ENCODE measurements around the gene NEDD8. TPM values are rescaled to one million over a fixed set of nuclear protein-coding genes. Genes with fewer than 3 reads are reported as not detected.

The NEDD8 gene
- total and polyA plus RNA-seq, 9 donors = 69.7 to 301 (median 134) TPM

DNA sequence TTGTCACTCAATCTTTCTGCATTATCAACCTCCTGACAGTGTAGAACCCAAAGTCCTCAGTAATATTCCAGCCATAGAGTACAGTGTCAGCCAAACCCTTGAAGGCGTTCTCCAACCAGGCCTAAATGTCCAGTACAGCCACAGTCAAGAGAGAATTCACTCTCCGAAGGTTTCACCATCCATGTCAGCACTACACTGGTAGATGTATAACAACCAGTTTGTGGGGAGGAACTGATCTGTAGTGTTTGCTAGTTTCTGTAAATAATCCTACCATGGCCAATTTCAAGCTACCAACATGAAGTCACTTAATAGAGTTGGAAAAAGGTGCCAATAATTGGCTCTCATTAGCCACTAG is 15.8 kb downstream of the NEDD8 start:
- H3K36me3 ChIP-seq = no peaks in the 10 kb centered on the region
- H3K9me3 ChIP-seq = no peaks in the 10 kb centered on the region
- peaks cover 2% of the 10 kb centered on the region for H3K4me1 ChIP-seq (ENCODE audit: insufficient read depth)
- no peaks in the 10 kb centered on the region for H3K27me3 ChIP-seq
- H3K4me3 ChIP-seq = peak overlapping the region; percentile 77
- intact Hi-C loops (cut with DNase I) = no loop called here
- TF ChIP-seq EP300 (IDR thresholded peaks at IDR 0.05) = no peak
- no peak for TF ChIP-seq POLR2A (IDR thresholded peaks at IDR 0.05)
- TF ChIP-seq, protein P1, sequence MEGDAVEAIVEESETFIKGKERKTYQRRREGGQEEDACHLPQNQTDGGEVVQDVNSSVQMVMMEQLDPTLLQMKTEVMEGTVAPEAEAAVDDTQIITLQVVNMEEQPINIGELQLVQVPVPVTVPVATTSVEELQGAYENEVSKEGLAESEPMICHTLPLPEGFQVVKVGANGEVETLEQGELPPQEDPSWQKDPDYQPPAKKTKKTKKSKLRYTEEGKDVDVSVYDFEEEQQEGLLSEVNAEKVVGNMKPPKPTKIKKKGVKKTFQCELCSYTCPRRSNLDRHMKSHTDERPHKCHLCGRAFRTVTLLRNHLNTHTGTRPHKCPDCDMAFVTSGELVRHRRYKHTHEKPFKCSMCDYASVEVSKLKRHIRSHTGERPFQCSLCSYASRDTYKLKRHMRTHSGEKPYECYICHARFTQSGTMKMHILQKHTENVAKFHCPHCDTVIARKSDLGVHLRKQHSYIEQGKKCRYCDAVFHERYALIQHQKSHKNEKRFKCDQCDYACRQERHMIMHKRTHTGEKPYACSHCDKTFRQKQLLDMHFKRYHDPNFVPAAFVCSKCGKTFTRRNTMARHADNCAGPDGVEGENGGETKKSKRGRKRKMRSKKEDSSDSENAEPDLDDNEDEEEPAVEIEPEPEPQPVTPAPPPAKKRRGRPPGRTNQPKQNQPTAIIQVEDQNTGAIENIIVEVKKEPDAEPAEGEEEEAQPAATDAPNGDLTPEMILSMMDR (IDR thresholded peaks at IDR 0.05) = no peak
- WGBS, 3 donors = 86 to 94% (median 88%) methylated on average over 2 of the region's 2 CpGs
- peak overlapping the region in 1 of 2 donors; percentile 24 for H3K27ac ChIP-seq
- no peak for DNase-seq

DNA sequence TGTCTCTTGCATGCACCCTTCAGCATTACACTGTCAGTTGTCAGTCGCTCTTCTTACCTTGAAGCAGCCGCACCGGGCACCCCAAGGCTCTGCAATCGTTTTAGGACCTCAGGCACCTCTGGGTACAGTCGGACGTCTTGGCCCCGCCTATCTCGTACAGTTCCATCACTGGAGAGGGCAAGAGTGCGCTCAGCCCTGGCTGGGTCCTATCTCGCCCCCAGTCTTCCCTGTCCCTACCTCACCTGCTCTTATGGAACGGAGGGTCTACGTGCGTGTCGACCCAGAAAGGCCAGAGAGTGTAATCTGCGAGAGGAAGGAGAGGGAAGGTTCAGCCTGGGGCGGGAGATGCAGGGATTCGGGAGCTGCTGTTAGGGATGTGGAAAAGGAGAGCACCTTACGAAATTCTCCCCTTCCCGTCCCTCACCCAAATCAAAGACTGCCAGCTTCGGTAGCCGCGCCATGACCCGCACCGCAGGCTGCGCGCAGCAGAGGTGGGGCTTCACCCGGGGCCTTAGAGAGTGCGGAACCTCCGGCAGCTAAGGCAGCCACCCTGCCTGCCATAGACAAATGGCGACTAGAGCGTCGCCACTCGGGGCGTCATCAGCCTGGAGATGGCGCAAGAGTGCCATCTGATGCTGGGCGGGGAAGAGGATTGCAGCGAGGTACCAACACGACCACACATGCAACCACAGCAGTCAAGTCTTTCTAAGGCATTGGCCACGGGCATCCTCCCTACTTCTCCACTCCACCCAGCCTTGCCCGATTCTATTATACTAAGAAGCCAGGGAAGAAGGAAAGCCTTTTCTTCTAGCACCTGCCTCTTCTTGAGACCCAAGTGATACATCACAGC is 16.4 kb downstream of the NEDD8 start, which contains the start of gene MDP1:
MDP1 (minus strand) TSS at position 572 of the 850 bp plus-strand sequence; CDS start at position 461, 111 bp downstream.
- no peaks in the 10 kb centered on the region for H3K36me3 ChIP-seq
- TF ChIP-seq, protein P1 (IDR thresholded peaks at IDR 0.05) = peak in 2 of 3 donors; percentile 20 to 61
- TF ChIP-seq POLR2A (IDR thresholded peaks at IDR 0.05) = peak; percentile 70
- TF ChIP-seq EP300 (IDR thresholded peaks at IDR 0.05) = no peak
- intact Hi-C loops (cut with DNase I) = no loop called here
- H3K27me3 ChIP-seq = no peaks in the 10 kb centered on the region
- DNase-seq = peak; percentile 77 to 87 (median 84)
- 0 to 1% (median 0%) methylated on average over 40 of the region's 40 CpGs for WGBS, 3 donors
- H3K27ac ChIP-seq = peak within 1 kb of the TSS in 1 of 2 donors; percentile 79
- no peaks in the 10 kb centered on the region for H3K9me3 ChIP-seq
- H3K4me3 ChIP-seq = peak within 1 kb of the TSS; percentile 77
- peaks cover 2% of the 10 kb centered on the region for H3K4me1 ChIP-seq (ENCODE audit: insufficient read depth)

DNA sequence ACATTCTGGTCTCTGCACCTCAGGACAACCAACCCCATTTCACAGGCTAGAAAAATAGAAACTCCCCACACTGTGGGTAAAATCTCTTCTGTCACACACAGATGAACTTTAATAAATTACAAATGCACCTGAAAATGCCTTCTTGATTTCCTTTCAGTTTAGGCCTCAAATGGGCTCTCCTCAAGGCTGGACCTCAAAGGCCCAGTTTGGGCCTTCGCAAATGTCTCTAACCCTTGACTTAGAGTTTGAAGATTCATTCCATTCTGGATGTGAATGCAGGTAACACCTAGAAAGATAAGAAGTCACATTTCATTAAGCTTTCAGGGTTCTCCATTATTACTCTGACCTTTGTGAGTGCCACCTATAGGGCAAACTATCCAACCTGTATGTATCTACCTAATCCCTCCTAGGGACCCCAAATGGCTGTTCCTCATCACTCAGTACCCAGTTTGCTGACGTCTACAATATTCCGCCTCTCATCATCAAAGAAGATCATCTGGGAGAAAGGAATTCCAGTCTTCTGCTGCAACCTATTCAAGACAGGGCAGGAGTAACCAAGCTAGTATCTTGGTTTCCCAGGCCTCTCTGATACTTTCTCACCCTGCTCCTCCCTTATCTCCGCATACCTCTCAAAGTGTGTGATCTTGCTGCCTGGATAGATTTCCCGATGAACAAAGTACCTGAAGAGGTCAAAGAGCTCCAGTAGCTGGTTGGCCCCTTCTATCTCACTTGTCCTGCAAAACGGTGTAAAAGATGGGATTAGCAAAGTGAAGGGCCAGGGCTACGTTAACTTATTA is 18.1 kb downstream of the NEDD8 start:
- no peaks in the 10 kb centered on the region for H3K36me3 ChIP-seq
- WGBS, 3 donors = 85 to 89% (median 88%) methylated on average over 7 of the region's 7 CpGs
- intact Hi-C loops (cut with DNase I) = no loop called here
- TF ChIP-seq, protein P1 (IDR thresholded peaks at IDR 0.05) = no peak
- no peak for TF ChIP-seq EP300 (IDR thresholded peaks at IDR 0.05)
- no peak for TF ChIP-seq POLR2A (IDR thresholded peaks at IDR 0.05)
- H3K27me3 ChIP-seq = no peaks in the 10 kb centered on the region
- H3K4me1 ChIP-seq (ENCODE audit: insufficient read depth) = peaks cover 2% of the 10 kb centered on the region
- no peaks in the 10 kb centered on the region for H3K9me3 ChIP-seq
- DNase-seq = no peak
- H3K27ac ChIP-seq = peak overlapping the region in 1 of 2 donors; percentile 86
- H3K4me3 ChIP-seq = no peak overlapping the region
